Neural cell (in vitro differentiated cells): ENCODE measurements around the gene MAG. TPM values are rescaled to one million over a fixed set of nuclear protein-coding genes. Genes with fewer than 3 reads are reported as not detected.

ENCODE experiments used
- H2AFZ ChIP-seq: fragments of 200-600, 300-800 bp; sonication (generic), shearing (Covaris generic); 2 replicates; pipeline ENCODE4 v1.6.0; 2014; ENCODE audit warnings: low read depth, mild to moderate bottlenecking, antibody characterized with exemption, low read length, moderate library complexity
- H3F3A ChIP-seq: fragments of 200-600 bp; shearing (Covaris generic); 2 replicates; pipeline ENCODE4 v1.6.1; 2016; ENCODE audit warnings: mild to moderate bottlenecking, moderate library complexity, mixed read lengths, antibody characterized with exemption, low read length; ENCODE audit not compliant: insufficient read depth, poor library complexity, severe bottlenecking
- H3K27ac ChIP-seq: fragments of 200-600, 300-800 bp; sonication (generic), shearing (Covaris generic); 2 replicates; pipeline ENCODE4 v1.5.1; 2014; ENCODE audit warnings: mild to moderate bottlenecking, low read length, moderate library complexity
- H3K27me3 ChIP-seq: fragments of 300-800, 200-600 bp; sonication (generic), shearing (Covaris generic); 2 replicates; pipeline ENCODE4 v1.6.0; 2014; ENCODE audit warnings: mild to moderate bottlenecking, low read depth, low read length, moderate library complexity; ENCODE audit not compliant: insufficient read depth
- H3K36me3 ChIP-seq: fragments of 300-800, 200-600 bp; sonication (generic), shearing (Covaris generic); 2 replicates; pipeline ENCODE4 v1.5.1; 2014; ENCODE audit warnings: mild to moderate bottlenecking, antibody characterized with exemption, low read length, moderate library complexity; ENCODE audit not compliant: insufficient read depth
- H3K4me2 ChIP-seq: fragments of 300-800, 200-600 bp; sonication (generic), shearing (Covaris generic); 2 replicates; pipeline ENCODE4 v1.6.0; 2014; ENCODE audit warnings: mild to moderate bottlenecking, low read length
- H3K4me3 ChIP-seq: fragments of 300-800, 200-600 bp; sonication (generic), shearing (Covaris generic); 2 replicates; pipeline ENCODE4 v1.5.1; 2014; ENCODE audit warnings: mild to moderate bottlenecking, low read length, moderate library complexity
- H3K79me2 ChIP-seq: fragments of 200-600 bp; shearing (Covaris generic); replicated peaks from 2 replicates; pipeline ENCODE4 v1.6.0; 2014; ENCODE audit warnings: mild to moderate bottlenecking, low read length, moderate library complexity; ENCODE audit not compliant: insufficient read depth
- H3K9ac ChIP-seq: fragments of 300-800, 200-600 bp; sonication (generic), shearing (Covaris generic); 2 replicates; pipeline ENCODE4 v1.6.1; 2016; ENCODE audit warnings: mild to moderate bottlenecking, low read length, mixed read lengths
- H3K9me2 ChIP-seq: fragments of 200-600 bp; shearing (Covaris generic); 2 replicates; pipeline ENCODE4 v1.6.1; 2016; ENCODE audit warnings: mild to moderate bottlenecking, low read length, mixed read lengths; ENCODE audit not compliant: insufficient read depth
- H3K9me3 ChIP-seq: fragments of 200-600, 300-800 bp; sonication (generic), shearing (Covaris generic); 2 replicates; pipeline ENCODE4 v1.6.1; 2016; ENCODE audit warnings: mild to moderate bottlenecking, mixed run types, low read length, moderate library complexity, mixed read lengths
- H4K20me1 ChIP-seq: fragments of 200-600 bp; shearing (Covaris generic); 2 replicates; pipeline ENCODE4 v1.6.1; 2016; ENCODE audit warnings: mild to moderate bottlenecking, mixed run types; ENCODE audit not compliant: insufficient read depth
- EP300 ChIP-seq: fragments of 450-650 bp; conservative IDR thresholded peaks from 2 replicates; pipeline ENCODE4 v1.6.1; 2014; ENCODE audit warnings: antibody characterized with exemption, mild to moderate bottlenecking, moderate library complexity; ENCODE audit not compliant: poor library complexity, severe bottlenecking
- MXI1 ChIP-seq: fragments of 450-650 bp; conservative IDR thresholded peaks from 2 replicates; pipeline ENCODE4 v1.6.1; 2014; ENCODE audit warnings: antibody characterized with exemption, mild to moderate bottlenecking; ENCODE audit not compliant: poor library complexity, severe bottlenecking
- POLR2AphosphoS5 ChIP-seq: IDR thresholded peaks from 2 replicates; pipeline ENCODE4 v1.6.1; 2012
- RAD21 ChIP-seq: fragments of 450-650 bp; conservative IDR thresholded peaks from 2 replicates; pipeline ENCODE4 v1.6.1; 2014; ENCODE audit warnings: antibody characterized with exemption, mild to moderate bottlenecking, moderate library complexity
- SMC3 ChIP-seq: fragments of 450-650 bp; conservative IDR thresholded peaks from 2 replicates; pipeline ENCODE4 v1.6.1; 2014; ENCODE audit warnings: antibody characterized with exemption, mild to moderate bottlenecking, moderate library complexity; ENCODE audit not compliant: poor library complexity
- polyA plus RNA-seq: library from polyadenylated mRNA; depleted of rRNA; stranded (reverse); fragments of >200 nt; gene quantifications from 2 replicates; pipeline ENCODE4 v1.2.3, GENCODE V29; 2014
- TF ChIP-seq, protein P1 (sequence below): IDR thresholded peaks from 2 replicates; pipeline ENCODE4 v1.6.1; 2012; ENCODE audit warnings: borderline replicate concordance
- TF ChIP-seq, protein P2 (sequence below): fragments of 450-650 bp; IDR thresholded peaks from 2 replicates; pipeline ENCODE4 v1.5.1; 2014; ENCODE audit warnings: antibody characterized with exemption, mild to moderate bottlenecking, moderate library complexity; ENCODE audit not compliant: poor library complexity, severe bottlenecking

Gene MAG
- polyA plus RNA-seq, 1 donor from 2014 or later: not detected

DNA sequence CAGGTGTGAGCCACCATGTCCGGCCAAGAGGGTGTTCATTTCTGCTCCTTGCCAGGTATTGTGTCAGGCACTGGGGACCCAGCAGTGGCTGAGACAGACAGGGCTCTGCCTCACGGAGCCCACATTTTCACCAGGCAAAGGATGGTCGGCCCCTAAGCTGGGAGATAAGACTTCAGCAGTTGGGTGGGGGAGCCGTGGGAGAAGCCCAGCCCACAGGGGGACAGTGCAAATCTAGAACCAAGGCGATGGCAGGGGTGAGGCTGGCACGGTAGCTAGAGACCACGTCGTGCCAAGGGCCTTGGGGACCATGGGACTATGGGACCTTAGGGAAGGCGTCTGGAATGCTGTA lies 34.9 kb upstream of the MAG start:
- H3K9ac ChIP-seq: no peak overlapping the region
- no peaks in the 10 kb centered on the region for H4K20me1 ChIP-seq
- no peak overlapping the region for H3K27ac ChIP-seq
- no peak overlapping the region for H3K4me2 ChIP-seq
- no peak for TF ChIP-seq MXI1
- TF ChIP-seq RAD21: no peak
- TF ChIP-seq, protein P1, sequence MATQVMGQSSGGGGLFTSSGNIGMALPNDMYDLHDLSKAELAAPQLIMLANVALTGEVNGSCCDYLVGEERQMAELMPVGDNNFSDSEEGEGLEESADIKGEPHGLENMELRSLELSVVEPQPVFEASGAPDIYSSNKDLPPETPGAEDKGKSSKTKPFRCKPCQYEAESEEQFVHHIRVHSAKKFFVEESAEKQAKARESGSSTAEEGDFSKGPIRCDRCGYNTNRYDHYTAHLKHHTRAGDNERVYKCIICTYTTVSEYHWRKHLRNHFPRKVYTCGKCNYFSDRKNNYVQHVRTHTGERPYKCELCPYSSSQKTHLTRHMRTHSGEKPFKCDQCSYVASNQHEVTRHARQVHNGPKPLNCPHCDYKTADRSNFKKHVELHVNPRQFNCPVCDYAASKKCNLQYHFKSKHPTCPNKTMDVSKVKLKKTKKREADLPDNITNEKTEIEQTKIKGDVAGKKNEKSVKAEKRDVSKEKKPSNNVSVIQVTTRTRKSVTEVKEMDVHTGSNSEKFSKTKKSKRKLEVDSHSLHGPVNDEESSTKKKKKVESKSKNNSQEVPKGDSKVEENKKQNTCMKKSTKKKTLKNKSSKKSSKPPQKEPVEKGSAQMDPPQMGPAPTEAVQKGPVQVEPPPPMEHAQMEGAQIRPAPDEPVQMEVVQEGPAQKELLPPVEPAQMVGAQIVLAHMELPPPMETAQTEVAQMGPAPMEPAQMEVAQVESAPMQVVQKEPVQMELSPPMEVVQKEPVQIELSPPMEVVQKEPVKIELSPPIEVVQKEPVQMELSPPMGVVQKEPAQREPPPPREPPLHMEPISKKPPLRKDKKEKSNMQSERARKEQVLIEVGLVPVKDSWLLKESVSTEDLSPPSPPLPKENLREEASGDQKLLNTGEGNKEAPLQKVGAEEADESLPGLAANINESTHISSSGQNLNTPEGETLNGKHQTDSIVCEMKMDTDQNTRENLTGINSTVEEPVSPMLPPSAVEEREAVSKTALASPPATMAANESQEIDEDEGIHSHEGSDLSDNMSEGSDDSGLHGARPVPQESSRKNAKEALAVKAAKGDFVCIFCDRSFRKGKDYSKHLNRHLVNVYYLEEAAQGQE: no peak
- no peak for TF ChIP-seq POLR2AphosphoS5
- H3K4me3 ChIP-seq: no peak overlapping the region
- H3K27me3 ChIP-seq: no peaks in the 10 kb centered on the region
- H3K79me2 ChIP-seq: no peaks in the 10 kb centered on the region
- no peaks in the 10 kb centered on the region for H3F3A ChIP-seq
- no peaks in the 10 kb centered on the region for H3K36me3 ChIP-seq
- H3K9me3 ChIP-seq: no peaks in the 10 kb centered on the region
- H3K9me2 ChIP-seq: no peaks in the 10 kb centered on the region
- no peak overlapping the region for H2AFZ ChIP-seq

DNA sequence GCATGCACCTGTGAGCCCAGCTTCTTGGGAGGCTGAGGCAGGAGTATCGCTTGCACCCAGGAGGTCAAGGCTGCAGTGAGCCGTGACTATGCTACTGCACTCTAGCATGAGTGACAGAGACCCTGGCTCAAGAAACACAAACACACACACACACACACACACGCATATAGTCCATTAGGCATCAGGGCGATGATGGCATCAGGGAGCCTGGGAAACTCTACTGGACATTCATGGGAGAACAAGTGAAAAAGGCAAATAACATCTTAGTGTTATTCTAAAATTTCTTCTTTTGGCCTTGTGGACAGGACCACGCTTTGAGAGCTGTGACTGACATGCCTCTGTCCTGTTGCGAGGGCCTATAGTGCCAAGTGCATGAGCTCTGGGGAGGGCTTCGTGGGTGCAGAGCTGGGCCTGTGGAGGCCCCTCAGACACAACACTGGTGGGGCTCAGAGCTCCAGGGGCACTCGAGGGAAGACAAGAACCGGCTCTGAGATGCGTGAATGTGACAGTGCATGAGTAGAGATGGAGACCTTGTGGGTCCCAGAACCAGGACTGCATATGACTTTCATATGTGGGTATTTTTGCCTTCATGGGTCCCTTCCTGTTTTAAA lies 31.2 kb upstream of the MAG start:
- no peak overlapping the region for H3K9ac ChIP-seq
- H3K27me3 ChIP-seq: no peaks in the 10 kb centered on the region
- H3K36me3 ChIP-seq: no peaks in the 10 kb centered on the region
- no peaks in the 10 kb centered on the region for H3F3A ChIP-seq
- no peaks in the 10 kb centered on the region for H3K9me2 ChIP-seq
- H3K79me2 ChIP-seq: no peaks in the 10 kb centered on the region
- no peaks in the 10 kb centered on the region for H4K20me1 ChIP-seq
- no peak overlapping the region for H3K4me3 ChIP-seq
- no peak overlapping the region for H2AFZ ChIP-seq
- H3K4me2 ChIP-seq: no peak overlapping the region
- TF ChIP-seq RAD21 (no peak), EP300 (no peak), SMC3 (no peak), POLR2AphosphoS5 (no peak), MXI1 (no peak)
- TF ChIP-seq, protein P1: no peak
- TF ChIP-seq, protein P2, sequence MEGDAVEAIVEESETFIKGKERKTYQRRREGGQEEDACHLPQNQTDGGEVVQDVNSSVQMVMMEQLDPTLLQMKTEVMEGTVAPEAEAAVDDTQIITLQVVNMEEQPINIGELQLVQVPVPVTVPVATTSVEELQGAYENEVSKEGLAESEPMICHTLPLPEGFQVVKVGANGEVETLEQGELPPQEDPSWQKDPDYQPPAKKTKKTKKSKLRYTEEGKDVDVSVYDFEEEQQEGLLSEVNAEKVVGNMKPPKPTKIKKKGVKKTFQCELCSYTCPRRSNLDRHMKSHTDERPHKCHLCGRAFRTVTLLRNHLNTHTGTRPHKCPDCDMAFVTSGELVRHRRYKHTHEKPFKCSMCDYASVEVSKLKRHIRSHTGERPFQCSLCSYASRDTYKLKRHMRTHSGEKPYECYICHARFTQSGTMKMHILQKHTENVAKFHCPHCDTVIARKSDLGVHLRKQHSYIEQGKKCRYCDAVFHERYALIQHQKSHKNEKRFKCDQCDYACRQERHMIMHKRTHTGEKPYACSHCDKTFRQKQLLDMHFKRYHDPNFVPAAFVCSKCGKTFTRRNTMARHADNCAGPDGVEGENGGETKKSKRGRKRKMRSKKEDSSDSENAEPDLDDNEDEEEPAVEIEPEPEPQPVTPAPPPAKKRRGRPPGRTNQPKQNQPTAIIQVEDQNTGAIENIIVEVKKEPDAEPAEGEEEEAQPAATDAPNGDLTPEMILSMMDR: no peak
- no peaks in the 10 kb centered on the region for H3K9me3 ChIP-seq
- no peak overlapping the region for H3K27ac ChIP-seq
